Muscle layer of duodenum (tissue), 2 donors: ENCODE measurements around the gene CHURC1.

ENCODE experiments used
- H3K27ac ChIP-seq: one replicate; pipeline ENCODE4 v1.7.0; 2013; ENCODE audit warnings: mild to moderate bottlenecking, low read length
- H3K27me3 ChIP-seq: one replicate; pipeline ENCODE4 v1.7.0; 2013; ENCODE audit warnings: low read depth, mild to moderate bottlenecking, control low read depth, low read length
- H3K36me3 ChIP-seq, 2 donors: one replicate each; pipeline ENCODE4 v1.7.0; 2013; ENCODE audit warnings: low read length in 2 of 2, control low read depth in 1 of 2, mild to moderate bottlenecking in 1 of 2; ENCODE audit not compliant: insufficient read depth in 2 of 2, control insufficient read depth in 1 of 2
- H3K4me1 ChIP-seq, 2 donors: one replicate each; pipeline ENCODE4 v1.7.0; 2013; ENCODE audit warnings: low read length in 2 of 2, mild to moderate bottlenecking in 2 of 2, control low read depth in 1 of 2, moderate library complexity in 1 of 2; ENCODE audit not compliant: insufficient read depth in 2 of 2, control insufficient read depth in 1 of 2
- H3K4me3 ChIP-seq, 2 donors: one replicate each; pipeline ENCODE4 v1.7.0; 2013; ENCODE audit warnings: low read length in 2 of 2, low read depth in 1 of 2, mild to moderate bottlenecking in 1 of 2
- H3K9me3 ChIP-seq, 2 donors: one replicate each; pipeline ENCODE4 v1.7.0; 2013; ENCODE audit warnings: low read length in 2 of 2, control low read depth in 1 of 2, mild to moderate bottlenecking in 1 of 2; ENCODE audit not compliant: control insufficient read depth in 1 of 2
- donor health status: healthy.

The CHURC1 gene

DNA sequence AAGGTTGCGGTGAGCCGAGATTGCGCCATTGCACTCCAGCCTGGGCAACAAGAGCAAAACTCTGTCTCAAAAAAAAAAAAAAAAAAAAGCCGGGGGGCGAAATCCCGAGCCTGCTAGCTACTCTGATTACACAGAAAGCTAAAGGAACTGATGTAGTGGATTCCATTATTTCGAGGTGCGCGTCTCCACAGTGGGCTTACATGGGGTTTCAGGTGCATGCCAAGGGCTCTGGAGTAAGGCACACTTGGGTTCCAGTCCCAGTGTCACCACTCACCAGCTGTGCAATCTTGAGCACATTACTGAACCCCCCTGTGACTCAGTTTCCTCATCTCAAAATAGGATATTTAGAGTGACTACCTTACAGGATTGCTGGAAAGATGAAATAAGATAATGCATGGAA, 59.6 kb downstream of the CHURC1 start:
- H3K4me3 ChIP-seq = no peak overlapping the region
- no peaks in the 10 kb centered on the region for H3K27me3 ChIP-seq
- no peaks in the 10 kb centered on the region for H3K36me3 ChIP-seq
- no peak overlapping the region for H3K27ac ChIP-seq
- H3K4me1 ChIP-seq = peaks cover 0 to 8% of the 10 kb centered on the region in 2 donors
- no peaks in the 10 kb centered on the region for H3K9me3 ChIP-seq

DNA sequence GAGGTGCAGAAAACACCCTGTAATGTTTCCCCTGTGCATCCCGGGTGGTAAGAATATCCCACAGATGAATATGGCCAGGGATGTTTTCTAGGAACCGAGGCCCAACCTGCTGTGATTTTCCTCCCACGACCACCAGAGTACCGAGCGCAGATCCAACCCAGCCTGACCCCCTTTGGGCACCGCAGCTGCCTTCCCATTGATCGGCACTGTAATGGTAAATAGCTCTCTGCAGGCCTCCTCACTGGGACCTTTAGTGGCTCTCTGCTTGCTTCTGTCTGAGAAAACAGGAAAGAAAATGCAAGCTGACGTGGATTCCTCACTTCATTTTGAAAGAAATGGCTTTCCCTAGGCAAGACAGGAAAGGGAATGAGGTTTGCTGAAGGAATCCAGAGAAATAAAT, 60.3 kb downstream of the CHURC1 start:
- H3K27ac ChIP-seq = no peak overlapping the region
- H3K9me3 ChIP-seq = no peaks in the 10 kb centered on the region
- H3K4me1 ChIP-seq = peaks cover 0 to 8% of the 10 kb centered on the region in 2 donors
- no peaks in the 10 kb centered on the region for H3K36me3 ChIP-seq
- no peaks in the 10 kb centered on the region for H3K27me3 ChIP-seq
- no peak overlapping the region for H3K4me3 ChIP-seq

DNA sequence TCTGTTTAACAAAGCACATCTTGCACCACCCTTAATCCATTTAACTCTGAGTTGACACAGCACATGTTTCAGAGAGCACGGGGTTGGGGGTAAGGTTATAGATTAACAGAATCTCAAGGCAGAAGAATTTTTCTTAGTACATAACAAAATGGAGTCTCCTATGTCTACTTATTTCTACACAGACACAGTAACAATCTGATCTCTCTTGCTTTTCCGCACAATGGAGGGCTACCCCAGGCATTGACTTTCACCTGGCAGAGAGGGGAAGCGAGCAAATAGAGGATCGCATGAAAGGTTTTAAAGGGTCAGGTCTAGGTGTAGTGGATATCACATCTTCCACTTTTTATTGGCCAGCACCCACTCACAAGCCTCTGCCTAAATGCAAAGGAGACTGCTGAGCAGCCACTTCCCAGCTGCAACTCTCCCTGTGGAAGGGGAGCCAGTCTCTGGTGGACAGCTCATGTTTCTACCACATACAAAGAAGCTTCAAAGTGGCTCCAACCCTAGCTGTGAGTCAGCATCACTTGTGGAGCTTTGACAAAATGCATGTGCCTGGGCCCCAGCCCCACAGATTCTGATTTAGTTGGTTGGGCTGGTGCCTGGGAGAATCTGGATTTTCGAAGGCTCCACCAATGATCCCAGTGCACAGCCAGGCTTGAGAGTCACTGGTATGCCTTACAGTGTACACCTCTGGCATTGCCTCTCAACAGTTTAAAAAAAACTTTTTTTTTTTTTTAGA, 65.2 kb downstream of the CHURC1 start:
- Histone ChIP-seq H3K4me3 (no peak overlapping the region), H3K27me3 (no peaks in the 10 kb centered on the region), H3K4me1 (peaks cover 0 to 5% of the 10 kb centered on the region in 2 donors), H3K36me3 (no peaks in the 10 kb centered on the region), H3K9me3 (no peaks in the 10 kb centered on the region), H3K27ac (no peak overlapping the region)

GRCh38 chr14:64983439-64984310, 69.4 kb downstream of the CHURC1 start:
- Histone ChIP-seq H3K36me3 (no peaks in the 10 kb centered on the region), H3K9me3 (no peaks in the 10 kb centered on the region), H3K27me3 (no peaks in the 10 kb centered on the region), H3K4me3 (peak overlapping the region; percentile 8 to 42), H3K27ac (no peak overlapping the region), H3K4me1 (peaks cover 6 to 16% of the 10 kb centered on the region in 2 donors)
